ENCODE results near the gene SGSH.

DNA sequence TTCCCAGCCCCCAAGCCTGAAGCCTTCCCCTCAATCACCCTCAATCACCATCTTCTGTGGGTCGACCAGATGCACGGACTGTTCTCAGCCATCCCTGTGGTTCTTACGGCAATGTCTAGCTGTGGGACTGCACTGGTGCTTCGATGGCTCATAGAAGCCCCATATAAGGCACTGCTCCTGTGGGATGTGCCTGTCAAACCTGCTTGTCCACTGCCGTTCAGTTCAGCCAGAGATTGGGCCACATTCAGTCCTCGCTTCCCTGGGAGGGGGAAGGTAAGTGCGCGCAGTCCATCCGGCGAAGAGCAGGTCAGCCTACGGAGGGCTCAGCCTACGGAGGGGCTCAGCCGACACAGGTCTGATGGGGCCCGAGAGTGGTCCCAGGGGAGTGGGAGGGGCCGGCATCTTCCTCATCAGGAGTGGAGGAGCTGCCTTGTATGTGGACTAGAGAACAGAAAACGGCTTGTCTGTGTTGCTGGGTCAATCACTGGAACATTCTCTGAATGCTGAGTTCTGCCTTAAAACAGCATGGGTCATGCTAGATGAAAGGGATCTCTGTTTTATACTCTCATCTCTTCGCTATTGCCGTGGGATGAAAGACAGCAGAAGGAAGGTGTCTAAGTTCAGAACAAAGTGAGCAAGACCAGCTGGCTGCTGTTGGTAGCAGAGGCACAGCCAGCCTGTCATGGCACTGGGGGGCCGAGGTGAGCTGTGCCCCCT, 50.2 kb downstream of the SGSH start, which contains the start of gene CARD14:
- TF ChIP-seq, protein P1, sequence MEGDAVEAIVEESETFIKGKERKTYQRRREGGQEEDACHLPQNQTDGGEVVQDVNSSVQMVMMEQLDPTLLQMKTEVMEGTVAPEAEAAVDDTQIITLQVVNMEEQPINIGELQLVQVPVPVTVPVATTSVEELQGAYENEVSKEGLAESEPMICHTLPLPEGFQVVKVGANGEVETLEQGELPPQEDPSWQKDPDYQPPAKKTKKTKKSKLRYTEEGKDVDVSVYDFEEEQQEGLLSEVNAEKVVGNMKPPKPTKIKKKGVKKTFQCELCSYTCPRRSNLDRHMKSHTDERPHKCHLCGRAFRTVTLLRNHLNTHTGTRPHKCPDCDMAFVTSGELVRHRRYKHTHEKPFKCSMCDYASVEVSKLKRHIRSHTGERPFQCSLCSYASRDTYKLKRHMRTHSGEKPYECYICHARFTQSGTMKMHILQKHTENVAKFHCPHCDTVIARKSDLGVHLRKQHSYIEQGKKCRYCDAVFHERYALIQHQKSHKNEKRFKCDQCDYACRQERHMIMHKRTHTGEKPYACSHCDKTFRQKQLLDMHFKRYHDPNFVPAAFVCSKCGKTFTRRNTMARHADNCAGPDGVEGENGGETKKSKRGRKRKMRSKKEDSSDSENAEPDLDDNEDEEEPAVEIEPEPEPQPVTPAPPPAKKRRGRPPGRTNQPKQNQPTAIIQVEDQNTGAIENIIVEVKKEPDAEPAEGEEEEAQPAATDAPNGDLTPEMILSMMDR (IDR thresholded peaks at IDR 0.05; ENCODE audit: low read length) = no peak
- TF ChIP-seq EZH2 (IDR thresholded peaks at IDR 0.05; ENCODE audit: borderline replicate concordance, low read length) = no peak
